Limb (tissue), 2 donors: ENCODE measurements around the gene LRRC18.

ENCODE experiments used
- DNase-seq, 2 donors: peaks; one replicate each; pipeline ENCODE4 v3.0.0-alpha.2; 2016; ENCODE audit errors: extremely low spot score in 2 of 2

LRRC18 gene

DNA sequence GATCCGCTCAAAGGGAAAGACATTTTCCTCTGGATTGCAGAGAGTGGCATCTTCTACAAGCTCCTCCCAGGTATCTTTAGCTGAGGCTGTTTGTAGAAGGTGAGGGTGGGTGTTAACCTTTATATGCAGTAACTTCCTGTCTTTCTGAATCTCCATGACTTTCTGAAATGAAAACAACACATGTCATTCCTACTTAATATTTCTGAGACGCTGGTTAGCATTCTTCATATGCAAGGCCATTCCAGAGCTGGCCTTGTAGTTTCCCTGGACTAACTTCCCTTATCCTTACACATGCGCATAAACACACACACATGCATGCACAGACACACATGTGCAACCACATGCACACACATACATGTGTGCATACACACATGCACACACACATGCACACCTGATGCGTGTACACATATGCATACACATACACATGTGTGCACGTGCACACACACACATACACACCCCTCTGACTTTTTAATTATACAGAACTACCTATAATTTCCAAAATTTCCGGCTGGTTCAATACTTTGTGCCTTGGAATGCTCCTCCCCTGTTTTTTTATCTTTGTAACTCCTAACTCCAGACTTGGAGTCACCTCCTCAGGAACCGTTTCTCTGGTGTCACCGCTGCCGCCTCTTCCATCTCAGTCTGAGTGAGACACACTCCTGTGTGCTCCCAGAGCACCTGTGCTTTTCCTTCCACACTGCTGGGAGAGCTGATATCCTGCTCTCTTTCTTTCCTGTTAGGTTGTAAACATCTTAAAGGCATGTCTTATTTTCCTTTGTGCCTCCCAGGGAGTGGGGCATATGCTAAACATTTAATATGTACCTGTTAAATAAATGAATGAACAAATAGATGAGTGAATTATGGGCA, 55.2 kb downstream of the LRRC18 start:
- DNase-seq, result no peak

DNA sequence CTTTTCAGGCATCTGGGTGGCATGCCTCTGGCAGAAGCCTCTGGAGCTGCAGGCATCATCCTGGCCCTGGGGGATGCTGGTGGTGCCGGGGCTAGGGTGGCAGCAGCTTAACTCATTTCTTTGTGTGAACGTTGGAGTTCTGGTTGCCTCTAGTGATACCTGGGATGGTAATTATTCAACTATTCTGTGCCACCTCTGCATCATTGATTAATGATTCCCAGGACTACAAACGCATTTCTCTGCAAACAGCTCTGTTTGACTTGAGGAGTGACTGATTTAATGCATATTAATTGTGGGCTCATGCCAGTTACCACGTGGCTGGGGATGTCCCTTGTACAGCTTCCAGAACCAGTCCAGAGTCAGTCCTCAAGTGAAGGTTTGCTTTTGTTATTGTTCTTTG, 55.9 kb downstream of the LRRC18 start:
- no peak for DNase-seq

DNA sequence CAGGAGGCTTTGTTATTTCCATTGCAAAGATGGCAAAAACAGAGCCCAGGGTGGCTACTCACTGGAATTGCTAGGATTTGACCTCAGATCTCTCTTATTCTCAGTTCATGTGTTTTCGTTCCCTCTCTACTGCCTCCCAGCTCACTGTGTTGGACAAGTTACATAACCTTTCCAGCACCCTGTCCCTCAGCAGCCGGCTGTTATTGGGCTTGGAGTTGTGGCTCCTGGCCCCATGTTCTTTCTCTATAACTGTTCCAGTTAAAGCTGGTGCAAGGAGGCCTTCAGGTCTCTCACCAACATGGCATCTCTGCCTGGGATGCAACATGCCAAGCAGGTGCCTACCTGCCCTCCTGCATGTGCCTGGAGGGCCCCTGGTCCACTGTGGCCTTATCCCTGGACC, 56.8 kb downstream of the LRRC18 start:
- DNase-seq, result no peak

DNA sequence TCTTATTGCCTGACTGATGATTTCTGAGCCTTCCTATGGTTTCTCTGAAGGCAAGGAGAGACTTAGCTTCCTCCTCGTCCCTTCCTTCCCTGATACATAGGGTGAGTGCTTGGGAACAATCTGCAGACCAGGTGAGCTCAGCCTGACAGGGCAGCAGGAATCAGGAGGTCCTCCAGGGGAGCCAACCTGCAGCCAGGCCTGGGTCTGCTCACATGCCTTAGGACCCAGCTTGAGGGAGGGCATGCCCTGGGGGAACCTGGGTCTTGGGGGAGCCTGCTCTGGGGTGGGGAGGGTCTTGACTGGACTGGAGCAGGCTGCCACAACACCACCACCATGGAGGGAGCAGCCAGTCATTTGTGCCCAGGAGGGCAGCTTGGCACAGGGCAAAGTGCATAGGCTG, 57.7 kb downstream of the LRRC18 start:
- DNase-seq, result no peak

DNA sequence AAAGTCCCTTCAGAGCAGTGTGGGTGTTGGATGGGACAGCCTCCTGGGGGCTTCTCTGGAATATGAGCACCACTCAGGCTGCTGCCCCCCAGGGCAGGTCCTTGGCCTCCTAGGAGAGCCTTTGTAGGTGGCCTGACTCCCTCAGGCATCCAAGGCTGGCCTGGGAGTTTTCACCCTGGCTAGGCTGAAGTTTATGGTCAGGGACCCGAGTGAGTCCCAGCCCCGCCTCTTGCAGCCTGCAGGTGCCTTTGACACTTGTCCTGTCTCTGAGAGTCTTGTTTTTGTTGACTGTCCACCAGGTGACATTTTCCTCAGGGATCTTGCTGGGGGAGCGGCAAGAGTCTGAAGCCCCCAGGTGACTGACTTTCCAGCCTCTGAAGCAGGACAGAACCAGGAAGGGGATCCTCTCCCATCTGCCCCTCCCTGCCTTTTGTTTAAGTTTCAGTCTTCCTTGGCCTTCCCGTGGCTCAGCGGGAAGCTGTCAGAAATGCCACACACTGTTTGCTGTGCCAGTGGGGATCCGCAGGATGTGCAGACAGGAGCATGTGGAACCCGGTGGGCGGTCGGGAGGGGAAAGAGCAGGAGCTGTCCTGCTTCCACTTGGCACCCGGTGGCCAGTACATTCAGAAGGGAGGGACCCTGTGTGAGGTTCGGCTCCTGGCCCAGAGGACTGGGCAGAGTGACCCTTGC, 59.5 kb downstream of the LRRC18 start:
- no peak for DNase-seq

DNA sequence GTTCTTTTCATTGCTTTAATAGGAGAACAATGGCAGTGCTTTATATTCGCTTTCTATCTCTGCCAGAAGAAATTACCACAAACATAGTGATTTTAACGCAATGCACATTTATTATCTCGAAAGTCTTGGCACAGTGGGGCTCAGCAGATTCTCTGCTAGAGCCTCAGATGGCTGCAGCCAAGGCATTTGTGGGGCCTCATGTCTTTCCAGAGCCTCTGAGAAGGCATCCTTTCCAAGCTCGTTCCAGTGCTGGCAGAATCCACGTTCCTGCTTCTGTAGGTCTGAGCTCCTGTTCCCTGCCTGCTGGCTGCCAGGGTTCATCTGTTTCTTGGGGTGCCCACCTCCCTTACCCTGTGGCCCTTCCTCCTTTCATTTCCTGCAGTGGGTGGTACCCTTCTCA, 60.2 kb downstream of the LRRC18 start:
- no peak for DNase-seq

DNA sequence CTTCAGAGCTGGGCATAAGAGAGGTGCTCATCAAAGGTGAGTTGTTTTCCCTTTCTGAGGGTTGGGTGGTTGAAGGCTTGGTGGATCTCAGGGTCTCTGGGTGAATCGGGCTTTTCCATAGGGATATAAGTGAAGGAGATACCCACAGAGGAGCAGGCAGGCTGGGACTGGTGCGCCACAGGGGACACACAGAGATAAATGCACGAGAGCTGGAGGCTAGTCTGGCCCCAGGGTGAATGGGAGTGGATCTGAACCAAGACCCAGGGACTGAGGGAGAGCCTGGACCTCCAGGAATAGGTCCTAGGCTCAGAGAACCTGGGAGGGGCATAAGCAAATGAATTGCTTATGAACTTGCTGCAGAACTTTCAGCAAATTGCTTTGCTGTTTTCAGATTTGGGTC, 61.5 kb downstream of the LRRC18 start:
- DNase-seq, result no peak

DNA sequence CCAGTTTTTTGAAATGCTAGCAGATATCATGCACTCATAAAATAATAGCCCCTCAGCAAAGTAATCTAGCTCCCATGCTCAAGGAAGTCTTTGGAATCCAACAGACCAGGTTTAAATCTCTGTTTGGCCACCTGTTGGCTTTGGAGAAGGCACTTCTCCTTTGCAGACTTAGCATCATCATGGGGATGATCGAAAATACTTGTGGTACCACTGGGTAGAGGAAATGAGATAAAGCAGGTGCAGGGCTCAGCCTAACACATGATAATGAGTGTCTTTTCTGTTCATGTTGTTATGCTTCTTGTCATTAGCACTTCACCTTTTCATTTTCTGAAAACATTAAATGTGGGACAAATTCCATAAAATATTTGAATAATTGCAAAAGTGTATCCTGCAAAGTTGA, 67.4 kb downstream of the LRRC18 start:
- no peak for DNase-seq
